Activated CD8-positive, alpha-beta T cell treated with anti-CD3 and anti-CD28 coated beads for 36 hours (primary cell): ENCODE data around the gene STK10. TPM values are rescaled to one million over a fixed set of nuclear protein-coding genes. Genes with fewer than 3 reads are reported as not detected.

Experiments
- ATAC-seq: fragments of 200-7000 bp; cut with Tn5 transposase; one replicate; pipeline ENCODE4 v1.10.0; 2021; ENCODE audit warnings: mild to moderate bottlenecking, moderate library complexity
- CTCF ChIA-PET: fragments of 350-600 bp; sonication (Branson Sonifier 250); formaldehyde crosslinking; loops from one replicate; lab custom pipeline; 2021; ENCODE audit warnings: antibody characterized with exemption; lab: Charles Lee
- POLR2A ChIA-PET: fragments of 350-600 bp; sonication (Branson Sonifier 250); formaldehyde crosslinking; loops from one replicate; lab custom pipeline; 2021; ENCODE audit warnings: antibody characterized with exemption; lab: Charles Lee
- DNase-seq: peaks from one replicate; pipeline ENCODE4 v3.0.0-alpha.2; 2020
- H3K27ac Mint-ChIP-seq: one replicate; pipeline ENCODE4 v1.8.0; 2021; ENCODE audit warnings: mild to moderate bottlenecking, mixed read lengths
- H3K27me3 Mint-ChIP-seq: one replicate; pipeline ENCODE4 v1.8.0; 2021; ENCODE audit warnings: mixed read lengths
- H3K36me3 Mint-ChIP-seq: one replicate; pipeline ENCODE4 v1.8.0; 2021; ENCODE audit warnings: low read depth, mixed read lengths
- H3K4me1 Mint-ChIP-seq: one replicate; pipeline ENCODE4 v1.8.0; 2021; ENCODE audit warnings: low read depth, mixed read lengths
- H3K4me3 Mint-ChIP-seq: one replicate; pipeline ENCODE4 v1.8.0; 2021; ENCODE audit warnings: mild to moderate bottlenecking, moderate library complexity, mixed read lengths
- H3K9me3 Mint-ChIP-seq: one replicate; pipeline ENCODE4 v1.8.0; 2021; ENCODE audit warnings: mixed read lengths
- CTCF ChIP-seq: fragments of 200-600 bp; IDR thresholded peaks from one replicate; pipeline ENCODE4 v1.8.0; 2022; ENCODE audit warnings: antibody characterized with exemption, mild to moderate bottlenecking
- intact Hi-C: fragments of 100-400 bp; cut with micrococcal nuclease; formaldehyde crosslinking; loops from one replicate; pipeline ENCODE4 v1.10.0; 2022
- total RNA-seq, 2 experiments: library from RNA; stranded (reverse); gene quantifications; one replicate each; pipeline ENCODE4 v1.2.3, GENCODE V29; 2021

STK10 gene
- total RNA-seq, 2 experiments from 2014 or later = 142 to 143 TPM

- DNase-seq (peak; percentile 35), ATAC-seq (no peak)
- ChIA-PET POLR2A (interaction anchor here (0.6 to 7.8 kb wide), 6 partner anchors 12 to 133 kb away, joined by 3 to 124 read pairs (median 4); partner anchors contain the start of gene UBTD2), CTCF (interaction anchor here (2.0 to 8.4 kb wide), 5 partner anchors 11 to 97 kb away, joined by 7 to 129 read pairs (median 21); no protein-coding TSS in a partner anchor)
- no peak for TF ChIP-seq CTCF
- Mint-ChIP-seq H3K4me1 (peaks cover 42% of the 10 kb centered on the region), H3K4me3 (peak overlapping the region; percentile 92), H3K27ac (peak overlapping the region; percentile 96), H3K27me3 (no peaks in the 10 kb centered on the region), H3K9me3 (peaks cover 2% of the 10 kb centered on the region), H3K36me3 (peaks cover 57% of the 10 kb centered on the region)
- intact Hi-C loops = loop anchor here (5.0 kb wide), 2 partner anchors 97 to 278 kb away; partner anchors contain the start of gene UBTD2
Observed at GRCh38 chr5:172185096-172185461, 2.9 kb downstream of the STK10 start.

- H3K4me3 Mint-ChIP-seq = peak overlapping the region; percentile 92
- ChIA-PET CTCF (interaction anchor here (0.7 to 8.4 kb wide), 8 partner anchors 10 to 125 kb away, joined by 3 to 129 read pairs (median 4); no protein-coding TSS in a partner anchor), POLR2A (interaction anchor here (0.8 to 7.8 kb wide), 7 partner anchors 10 to 177 kb away, joined by 3 to 124 read pairs (median 3); partner anchors contain the start of genes FBXW11 and UBTD2)
- peaks cover 60% of the 10 kb centered on the region for H3K36me3 Mint-ChIP-seq
- H3K27ac Mint-ChIP-seq = peak overlapping the region; percentile 96
- TF ChIP-seq CTCF = no peak
- no peaks in the 10 kb centered on the region for H3K27me3 Mint-ChIP-seq
- intact Hi-C loops = no loop called here
- no peak for DNase-seq
- H3K4me1 Mint-ChIP-seq = peaks cover 54% of the 10 kb centered on the region
- H3K9me3 Mint-ChIP-seq = peaks cover 2% of the 10 kb centered on the region
- no peak for ATAC-seq
Observed at GRCh38 chr5:172183881-172184280, 4.1 kb downstream of the STK10 start.

DNA sequence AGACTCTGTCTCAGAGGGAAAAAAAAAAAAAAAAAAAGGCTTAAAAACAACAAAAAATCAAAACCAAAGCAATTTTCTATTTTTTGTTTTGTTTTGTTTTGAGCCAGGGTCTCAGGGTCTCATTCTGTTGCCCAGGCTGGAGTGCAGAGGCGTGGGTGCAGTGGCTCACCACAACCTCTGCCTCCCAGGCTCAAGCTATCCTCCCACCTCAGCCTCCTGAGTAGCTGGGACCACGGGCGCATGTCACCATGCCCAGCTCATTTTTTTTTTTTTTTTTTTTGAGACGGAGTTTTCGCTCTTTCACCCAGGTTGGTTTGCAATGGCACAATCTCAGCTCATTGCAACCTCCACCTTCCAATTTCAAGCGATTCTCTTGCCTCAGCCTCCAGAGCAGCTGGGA, 5.7 kb downstream of the STK10 start:
- Mint-ChIP-seq H3K27me3 (no peaks in the 10 kb centered on the region), H3K4me1 (peaks cover 68% of the 10 kb centered on the region), H3K9me3 (peaks cover 2% of the 10 kb centered on the region), H3K27ac (peak overlapping the region; percentile 96), H3K36me3 (peaks cover 71% of the 10 kb centered on the region), H3K4me3 (no peak overlapping the region)
- DNase-seq = no peak
- POLR2A ChIA-PET = interaction anchor here (7.8 kb wide), 1 partner anchor 9 kb away, joined by 124 read pairs; no protein-coding TSS in a partner anchor
- intact Hi-C loops = no loop called here
- no peak for TF ChIP-seq CTCF
- ATAC-seq = no peak
- CTCF ChIA-PET = interaction anchor here (1.8 to 8.4 kb wide), 2 partner anchors 8 to 111 kb away, joined by 5 to 108 read pairs; no protein-coding TSS in a partner anchor

- Mint-ChIP-seq H3K27me3 (no peaks in the 10 kb centered on the region), H3K4me1 (peaks cover 80% of the 10 kb centered on the region), H3K36me3 (peaks cover 72% of the 10 kb centered on the region), H3K4me3 (peak overlapping the region; percentile 83), H3K27ac (peak overlapping the region; percentile 94), H3K9me3 (peaks cover 2% of the 10 kb centered on the region)
- DNase-seq (peak; percentile 54), ATAC-seq (no peak)
- TF ChIP-seq CTCF = no peak
- intact Hi-C loops = no loop called here
- CTCF ChIA-PET = interaction anchor here (3.4 kb wide), 1 partner anchor 7 kb away, joined by 26 read pairs; the partner anchor contains the start of gene STK10
- POLR2A ChIA-PET = interaction anchor here (0.7 to 1.4 kb wide), 4 partner anchors 69 to 269 kb away, joined by 3 to 4 read pairs (median 3); no protein-coding TSS in a partner anchor
Observed at GRCh38 chr5:172180936-172181335, 7.1 kb downstream of the STK10 start.
